Natural killer cell (primary cell): ENCODE data around the gene DOCK9. TPM values are rescaled to one million over a fixed set of nuclear protein-coding genes. Genes with fewer than 3 reads are reported as not detected.
A peak's percentile ranks its signal among the peaks of the same experiment; 100 is the strongest.

Experiments
- ATAC-seq, 3 donors: fragments of 150-1000 bp in 2 of 3; fragments of 200-7000 bp in 1 of 3; cut with Tn5 transposase; 1 replicate in 1 of 3; 2 replicates in 2 of 3; pipeline ENCODE4 v1.10.0; 2021; ENCODE audit warnings: mild to moderate bottlenecking in 2 of 3, moderate library complexity in 2 of 3
- DNase-seq, 2 donors: peaks; one replicate each; pipeline versions ENCODE4 v3.0.0 to v3.0.0-alpha.2; 2013 to 2021; ENCODE audit warnings: mixed read lengths in 1 of 2
- H3K27ac ChIP-seq: one replicate; pipeline ENCODE4 v1.5.1; 2013; ENCODE audit warnings: mild to moderate bottlenecking, low read length
- H3K27me3 ChIP-seq: one replicate; pipeline ENCODE4 v1.6.1; 2013; ENCODE audit warnings: low read length; ENCODE audit not compliant: control insufficient read depth, insufficient read depth
- H3K36me3 ChIP-seq: one replicate; pipeline ENCODE4 v1.6.1; 2013; ENCODE audit warnings: low read length; ENCODE audit not compliant: control insufficient read depth, insufficient read depth
- H3K4me1 ChIP-seq: one replicate; pipeline ENCODE4 v1.6.1; 2013; ENCODE audit warnings: low read length; ENCODE audit not compliant: control insufficient read depth, insufficient read depth
- H3K4me3 ChIP-seq: one replicate; pipeline ENCODE4 v1.5.1; 2013; ENCODE audit warnings: low read length
- H3K9me3 ChIP-seq: one replicate; pipeline ENCODE4 v1.6.1; 2013; ENCODE audit warnings: low read length; ENCODE audit not compliant: control insufficient read depth, insufficient read depth
- H3K27ac Mint-ChIP-seq, 2 donors: one replicate each; pipeline ENCODE4 v1.8.0; 2022; ENCODE audit warnings: mild to moderate bottlenecking in 2 of 2, mixed read lengths in 2 of 2, moderate library complexity in 1 of 2
- H3K27me3 Mint-ChIP-seq, 2 donors: one replicate each; pipeline ENCODE4 v1.8.0; 2022; ENCODE audit warnings: low read depth in 2 of 2, mixed read lengths in 2 of 2
- H3K36me3 Mint-ChIP-seq: one replicate; pipeline ENCODE4 v1.8.0; 2022; ENCODE audit warnings: mixed read lengths
- H3K4me1 Mint-ChIP-seq, 2 donors: one replicate each; pipeline ENCODE4 v1.8.0; 2022; ENCODE audit warnings: mixed read lengths in 2 of 2
- H3K4me3 Mint-ChIP-seq: one replicate; pipeline ENCODE4 v1.8.0; 2022; ENCODE audit warnings: mild to moderate bottlenecking, moderate library complexity, mixed read lengths
- H3K9me3 Mint-ChIP-seq, 2 donors: one replicate each; pipeline ENCODE4 v1.8.0; 2022; ENCODE audit warnings: mixed read lengths in 2 of 2
- WGBS: methylation state at CpG from one replicate; pipeline ENCODE4 v1.1.7; 2013; ENCODE audit warnings: missing lambda C conversion rate; ENCODE audit not compliant: insufficient coverage; 5-methylcytosine and 5-hydroxymethylcytosine counted together
- intact Hi-C: fragments of 100-400 bp; cut with micrococcal nuclease; formaldehyde crosslinking; loops from one replicate; pipeline ENCODE4 v1.14.2; 2022
- total RNA-seq, 4 donors: library from RNA; stranded (reverse); fragments of 120-200 nt in 1 of 4; gene quantifications; one replicate each; pipeline versions ENCODE4 v1.2.3 to v1.2.4, GENCODE V29; 2013 to 2022
- TF ChIP-seq, protein P1 (sequence below): fragments of 200-600 bp; IDR thresholded peaks from one replicate; pipeline ENCODE4 v1.8.0; 2022; ENCODE audit warnings: antibody characterized with exemption

The DOCK9 gene
- total RNA-seq, 3 donors from 2014 or later (not counting 1 experiment from before 2014, with no cell fraction given): 31.5 to 42.5 (median 40.9) TPM

- H3K27ac Mint-ChIP-seq: no peak overlapping the region
- H3K4me3 Mint-ChIP-seq: no peak overlapping the region
- Histone ChIP-seq H3K4me3 (no peak overlapping the region), H3K36me3 (no peaks in the 10 kb centered on the region), H3K9me3 (no peaks in the 10 kb centered on the region), H3K27ac (no peak overlapping the region), H3K4me1 (peaks cover 22% of the 10 kb centered on the region), H3K27me3 (no peaks in the 10 kb centered on the region)
- no peaks in the 10 kb centered on the region for H3K9me3 Mint-ChIP-seq
- no peak for ATAC-seq
- DNase-seq: no peak
- H3K4me1 Mint-ChIP-seq: peaks cover 36 to 43% of the 10 kb centered on the region in 2 donors
- H3K36me3 Mint-ChIP-seq: no peaks in the 10 kb centered on the region
- no CpG with 5 or more reads among the region's 3 CpGs for WGBS
- intact Hi-C loops: no loop called here
- H3K27me3 Mint-ChIP-seq: peaks cover 0 to 7% of the 10 kb centered on the region in 2 donors
- TF ChIP-seq, protein P1, sequence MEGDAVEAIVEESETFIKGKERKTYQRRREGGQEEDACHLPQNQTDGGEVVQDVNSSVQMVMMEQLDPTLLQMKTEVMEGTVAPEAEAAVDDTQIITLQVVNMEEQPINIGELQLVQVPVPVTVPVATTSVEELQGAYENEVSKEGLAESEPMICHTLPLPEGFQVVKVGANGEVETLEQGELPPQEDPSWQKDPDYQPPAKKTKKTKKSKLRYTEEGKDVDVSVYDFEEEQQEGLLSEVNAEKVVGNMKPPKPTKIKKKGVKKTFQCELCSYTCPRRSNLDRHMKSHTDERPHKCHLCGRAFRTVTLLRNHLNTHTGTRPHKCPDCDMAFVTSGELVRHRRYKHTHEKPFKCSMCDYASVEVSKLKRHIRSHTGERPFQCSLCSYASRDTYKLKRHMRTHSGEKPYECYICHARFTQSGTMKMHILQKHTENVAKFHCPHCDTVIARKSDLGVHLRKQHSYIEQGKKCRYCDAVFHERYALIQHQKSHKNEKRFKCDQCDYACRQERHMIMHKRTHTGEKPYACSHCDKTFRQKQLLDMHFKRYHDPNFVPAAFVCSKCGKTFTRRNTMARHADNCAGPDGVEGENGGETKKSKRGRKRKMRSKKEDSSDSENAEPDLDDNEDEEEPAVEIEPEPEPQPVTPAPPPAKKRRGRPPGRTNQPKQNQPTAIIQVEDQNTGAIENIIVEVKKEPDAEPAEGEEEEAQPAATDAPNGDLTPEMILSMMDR: no peak
Measured at GRCh38 chr13:99018418-99019180, 40.7 kb upstream of the DOCK9 start.

- no peak for ATAC-seq
- H3K4me1 ChIP-seq: peaks cover 22% of the 10 kb centered on the region
- no peaks in the 10 kb centered on the region for H3K27me3 ChIP-seq
- no peak overlapping the region for H3K27ac ChIP-seq
- peaks cover 0 to 7% of the 10 kb centered on the region in 2 donors for H3K27me3 Mint-ChIP-seq
- DNase-seq: peak in 1 of 2 donors; percentile 63
- H3K36me3 Mint-ChIP-seq: no peaks in the 10 kb centered on the region
- no peak overlapping the region for H3K4me3 ChIP-seq
- 78% methylated on average over 15 of the region's 15 CpGs for WGBS
- H3K27ac Mint-ChIP-seq: peak overlapping the region in 1 of 2 donors; percentile 22
- H3K4me1 Mint-ChIP-seq: peaks cover 41 to 54% of the 10 kb centered on the region in 2 donors
- H3K36me3 ChIP-seq: no peaks in the 10 kb centered on the region
- intact Hi-C loops: no loop called here
- H3K4me3 Mint-ChIP-seq: no peak overlapping the region
- H3K9me3 Mint-ChIP-seq: no peaks in the 10 kb centered on the region
- no peaks in the 10 kb centered on the region for H3K9me3 ChIP-seq
- TF ChIP-seq, protein P1: no peak
Measured at GRCh38 chr13:99015606-99016490, 38.0 kb upstream of the DOCK9 start.

DNA sequence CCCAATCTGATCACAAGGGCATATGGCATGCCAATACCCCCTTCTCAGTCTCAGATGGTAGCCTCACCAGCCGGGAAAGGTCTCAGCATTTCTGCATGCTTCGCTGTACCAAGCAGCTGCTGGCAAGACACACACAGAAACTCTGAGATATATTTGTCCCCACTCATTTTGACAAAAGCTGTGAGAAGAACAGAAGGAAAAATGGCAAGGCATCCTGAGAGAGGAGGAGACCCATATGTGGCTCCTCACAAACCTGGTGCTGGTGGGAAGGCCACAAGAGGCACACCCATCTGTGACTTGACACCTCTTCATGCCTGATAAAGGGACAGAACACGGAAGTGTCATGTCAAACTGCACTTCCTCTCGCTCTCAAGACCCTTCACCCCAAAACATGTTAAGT, 36.7 kb upstream of the DOCK9 start:
- no peak for DNase-seq
- Mint-ChIP-seq H3K9me3 (no peaks in the 10 kb centered on the region), H3K36me3 (no peaks in the 10 kb centered on the region), H3K27me3 (peaks cover 0 to 7% of the 10 kb centered on the region in 2 donors), H3K4me1 (peaks cover 41 to 63% of the 10 kb centered on the region in 2 donors), H3K27ac (no peak overlapping the region), H3K4me3 (no peak overlapping the region)
- 91% methylated on average over 3 of the region's 4 CpGs for WGBS
- H3K27ac ChIP-seq: no peak overlapping the region
- no peak overlapping the region for H3K4me3 ChIP-seq
- no peaks in the 10 kb centered on the region for H3K27me3 ChIP-seq
- H3K36me3 ChIP-seq: no peaks in the 10 kb centered on the region
- TF ChIP-seq, protein P1: no peak
- intact Hi-C loops: no loop called here
- no peaks in the 10 kb centered on the region for H3K9me3 ChIP-seq
- ATAC-seq: peak in 2 of 3 donors; percentile 46 to 52
- H3K4me1 ChIP-seq: peaks cover 22% of the 10 kb centered on the region
